ENCODE results near the gene TRIP6.

TRIP6 gene, protein sequence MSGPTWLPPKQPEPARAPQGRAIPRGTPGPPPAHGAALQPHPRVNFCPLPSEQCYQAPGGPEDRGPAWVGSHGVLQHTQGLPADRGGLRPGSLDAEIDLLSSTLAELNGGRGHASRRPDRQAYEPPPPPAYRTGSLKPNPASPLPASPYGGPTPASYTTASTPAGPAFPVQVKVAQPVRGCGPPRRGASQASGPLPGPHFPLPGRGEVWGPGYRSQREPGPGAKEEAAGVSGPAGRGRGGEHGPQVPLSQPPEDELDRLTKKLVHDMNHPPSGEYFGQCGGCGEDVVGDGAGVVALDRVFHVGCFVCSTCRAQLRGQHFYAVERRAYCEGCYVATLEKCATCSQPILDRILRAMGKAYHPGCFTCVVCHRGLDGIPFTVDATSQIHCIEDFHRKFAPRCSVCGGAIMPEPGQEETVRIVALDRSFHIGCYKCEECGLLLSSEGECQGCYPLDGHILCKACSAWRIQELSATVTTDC

GRCh38 chr7:100867040-100867775, at the start of gene TRIP6:
TSS of gene TRIP6 (plus strand) at chr7:100867387. CDS start at chr7:100867498, 111 bp downstream.
- DNase-seq = no peak

DNA sequence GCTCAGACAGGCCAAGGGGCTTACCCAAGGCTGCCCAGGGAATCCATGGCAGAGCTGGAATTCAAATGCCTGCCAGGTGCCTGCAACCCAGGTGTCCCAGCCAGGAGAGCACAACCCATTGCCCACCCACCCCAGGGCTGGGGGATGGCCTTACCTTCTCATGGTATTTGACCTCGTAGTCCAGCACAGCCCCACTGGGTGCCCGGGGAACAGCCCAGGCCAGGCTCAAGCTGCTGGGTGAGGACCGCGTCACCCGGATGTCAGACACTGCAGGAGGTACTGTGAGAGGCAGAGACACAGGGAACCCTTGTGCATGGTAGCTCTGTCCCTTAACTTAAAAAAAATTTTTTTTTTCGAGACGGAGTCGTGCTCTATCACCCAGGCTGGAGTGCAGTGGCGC, 48.8 kb upstream of the TRIP6 start:
- no peak for DNase-seq

DNA sequence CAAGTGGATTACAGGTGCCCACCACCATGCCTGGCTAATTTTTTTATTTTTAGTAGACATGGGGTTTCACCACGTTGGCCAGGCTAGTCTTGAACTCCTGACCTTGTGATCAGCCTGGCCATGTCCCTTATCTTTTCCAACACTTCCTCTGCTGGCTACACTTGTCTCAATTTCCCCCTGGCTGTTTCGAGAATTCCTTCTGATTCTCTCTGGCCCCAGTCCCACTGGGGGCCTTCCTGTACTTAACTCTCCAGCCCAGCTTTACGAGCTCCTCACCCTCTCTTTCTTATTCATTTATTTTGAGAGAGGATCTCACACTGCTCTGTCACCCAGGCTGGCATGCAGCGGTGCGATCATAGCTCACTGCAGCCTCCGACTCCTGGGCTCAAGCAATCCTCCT, 48.4 kb upstream of the TRIP6 start:
- no peak for DNase-seq

DNA sequence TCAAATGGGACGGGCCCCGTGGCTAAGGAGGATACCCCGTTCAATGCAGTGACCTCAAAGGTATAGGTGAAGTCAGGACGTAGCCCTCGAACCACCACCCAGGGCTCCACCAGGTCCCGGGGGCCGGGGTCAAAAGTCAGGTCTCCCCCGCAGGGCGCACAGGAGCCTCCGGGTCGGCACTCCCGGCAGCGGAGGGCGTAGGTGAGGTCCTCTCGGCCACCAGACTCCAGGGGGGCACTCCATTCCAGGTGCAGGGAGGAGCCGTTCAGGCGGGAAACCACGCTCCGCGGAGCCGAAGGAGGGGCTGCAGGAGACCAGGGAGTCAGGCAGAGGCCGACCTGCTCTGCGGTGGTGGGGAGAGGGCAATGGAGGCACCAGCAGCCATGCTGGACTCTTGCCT, 47.6 kb upstream of the TRIP6 start:
- no peak for DNase-seq

DNA sequence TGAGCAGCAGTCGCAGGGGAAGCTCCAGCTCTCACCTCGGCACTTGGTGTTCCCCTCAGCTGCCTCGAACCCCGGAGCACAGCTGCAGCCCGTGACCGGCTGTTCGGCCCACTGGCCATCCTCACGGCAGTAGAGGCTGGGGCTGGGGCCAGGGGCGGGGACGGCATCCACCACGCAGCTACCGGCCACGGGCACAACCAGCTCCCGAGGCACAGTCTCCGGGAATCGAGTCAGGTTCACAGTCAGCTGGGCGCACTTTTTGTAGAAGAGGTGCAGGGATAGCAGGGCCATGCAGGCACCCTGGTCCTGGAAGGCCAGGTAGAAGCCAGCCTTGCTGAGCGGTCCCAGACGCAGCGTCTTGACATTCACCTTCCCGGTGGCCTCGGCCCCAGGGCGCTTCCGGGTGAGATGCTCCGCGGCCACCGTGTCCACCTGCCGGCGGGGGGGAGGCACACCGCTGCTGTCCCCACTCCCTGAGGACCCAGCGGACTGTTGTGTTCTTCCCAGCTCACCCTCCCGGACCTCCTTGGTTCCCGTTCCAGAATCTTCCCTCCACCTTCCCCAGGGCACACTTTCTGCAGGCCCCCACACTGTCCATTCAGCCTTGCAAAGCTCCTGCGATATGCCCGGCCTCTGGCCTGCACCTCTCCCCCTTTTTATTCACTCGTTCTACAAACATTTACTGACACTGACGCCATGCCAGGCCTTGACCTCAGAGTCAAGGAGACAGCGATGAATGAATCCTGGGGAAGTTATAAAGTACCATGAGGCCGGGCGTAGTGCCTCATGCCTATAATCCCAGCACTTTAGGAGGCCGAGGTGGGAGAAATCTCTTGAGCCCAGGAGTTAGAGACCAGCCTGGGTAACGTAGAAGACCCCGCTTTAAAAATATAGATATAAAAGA, 44.7 kb upstream of the TRIP6 start:
- DNase-seq = no peak

DNA sequence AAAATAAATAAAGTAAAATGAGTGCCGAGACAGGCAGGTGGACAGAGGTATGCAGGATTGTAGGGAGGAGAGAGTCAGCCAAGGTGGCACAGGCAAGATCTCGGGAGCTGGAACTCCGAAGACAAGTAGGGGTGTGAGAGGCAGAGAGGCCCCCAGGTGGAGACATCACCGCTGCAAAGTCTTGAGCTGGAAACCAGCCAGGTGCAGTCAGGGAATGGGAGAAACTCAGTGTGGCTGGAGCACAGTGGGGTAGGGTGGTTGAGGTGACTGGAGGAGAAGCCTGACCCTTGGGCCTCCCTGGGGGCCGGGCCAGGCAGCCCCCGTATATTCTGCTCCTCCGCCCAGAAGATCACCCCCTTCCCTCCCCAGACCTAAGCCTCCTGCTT, 44.1 kb upstream of the TRIP6 start:
- no peak for DNase-seq

DNA sequence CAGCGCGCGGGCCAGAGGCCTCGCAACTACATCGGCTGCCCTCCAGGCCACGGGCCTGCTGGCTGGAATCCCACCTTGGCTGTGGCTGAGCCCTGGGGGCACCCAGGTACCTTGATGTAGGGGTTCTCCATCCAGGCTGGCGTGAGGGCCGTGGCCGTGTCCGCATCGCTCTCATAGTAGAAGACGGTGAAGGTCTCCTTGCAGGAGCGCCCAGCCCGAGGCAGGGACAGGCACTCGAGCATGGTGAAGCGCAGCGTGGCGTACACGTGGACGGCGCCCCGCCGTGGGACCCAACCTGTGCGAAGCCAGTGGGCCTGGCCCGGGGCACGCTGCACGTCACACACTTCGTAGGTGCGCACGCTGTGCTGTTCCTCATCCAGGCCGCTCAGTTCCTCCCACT, 43.7 kb upstream of the TRIP6 start:
- DNase-seq = no peak

DNA sequence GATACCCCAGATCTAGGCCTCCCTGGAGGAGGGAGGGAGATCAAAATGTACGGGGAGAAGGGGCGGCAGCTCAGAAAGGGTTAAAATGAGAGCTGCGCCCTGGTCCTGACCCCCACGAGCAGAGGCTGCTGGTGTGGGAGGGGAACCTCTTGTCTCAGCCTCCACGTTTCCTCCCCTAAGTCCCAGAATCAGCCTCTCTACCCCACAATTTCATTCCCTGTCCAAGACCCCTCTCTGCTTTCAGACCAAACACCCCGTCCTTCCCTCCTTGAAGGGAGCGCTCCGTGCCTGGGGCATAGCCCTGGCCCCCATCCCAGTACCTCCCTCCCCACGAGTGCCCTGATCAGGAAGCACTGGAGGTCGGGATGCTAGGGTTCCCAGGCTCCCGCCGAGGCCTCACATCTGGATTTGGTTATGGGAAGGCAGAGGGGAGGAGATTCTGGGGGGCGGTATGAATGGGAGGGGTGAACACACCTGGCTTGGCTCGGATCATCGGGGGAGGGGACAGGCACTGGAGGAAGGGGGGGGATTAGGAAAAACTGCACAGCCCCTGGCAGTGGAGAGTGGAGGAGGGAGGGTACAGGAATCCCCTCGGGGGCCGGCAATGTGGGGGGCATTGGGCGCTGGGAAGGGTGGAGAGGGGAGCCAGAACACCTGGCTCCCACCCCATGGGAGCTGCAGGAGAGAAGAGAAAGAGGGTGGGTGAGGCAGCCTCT, 42.5 kb upstream of the TRIP6 start:
- no peak for DNase-seq

GRCh38 chr7:100825215-100825671, 41.9 kb upstream of the TRIP6 start:
- DNase-seq = no peak

DNA sequence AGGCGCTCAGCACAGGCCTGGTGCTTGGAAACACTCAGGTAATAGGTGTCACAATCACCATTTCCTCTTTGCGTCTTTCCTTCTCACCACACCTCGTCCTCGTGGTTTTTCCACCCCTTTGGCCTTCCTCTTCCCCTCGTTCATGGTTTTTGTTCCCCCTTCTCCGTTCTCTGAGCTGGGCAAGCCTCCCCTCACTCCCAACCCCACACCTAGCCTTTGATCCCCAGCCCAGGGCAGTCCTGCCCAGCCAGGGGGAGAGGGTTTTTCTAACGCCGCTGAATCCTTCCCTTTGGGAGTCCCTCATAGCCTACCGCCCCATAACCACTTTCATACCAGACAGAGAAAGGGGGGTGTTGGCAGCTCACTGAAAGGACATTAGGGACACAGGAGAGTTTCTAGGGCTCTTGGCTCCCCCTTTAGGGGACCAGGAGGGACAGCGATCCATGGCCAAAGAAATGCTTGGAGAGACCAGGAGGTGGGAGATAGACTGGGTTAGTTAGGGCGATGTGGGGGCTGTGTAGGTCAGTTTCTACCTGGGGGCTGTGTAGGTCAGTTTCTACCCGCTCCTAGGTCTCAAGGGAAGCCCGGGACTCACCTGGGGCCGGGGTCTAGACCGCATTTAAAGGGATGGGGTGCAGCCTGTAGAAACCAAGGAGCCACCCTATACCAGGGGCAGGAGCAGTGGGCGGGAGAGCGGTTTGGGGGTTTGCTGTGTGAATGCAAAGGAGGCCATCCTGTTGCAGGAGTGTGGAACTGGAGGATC, 41.3 kb upstream of the TRIP6 start:
- peak in 1 of 2 experiments; percentile 29 for DNase-seq

GRCh38 chr7:100826514-100827329, 40.5 kb upstream of the TRIP6 start:
- no peak for DNase-seq

DNA sequence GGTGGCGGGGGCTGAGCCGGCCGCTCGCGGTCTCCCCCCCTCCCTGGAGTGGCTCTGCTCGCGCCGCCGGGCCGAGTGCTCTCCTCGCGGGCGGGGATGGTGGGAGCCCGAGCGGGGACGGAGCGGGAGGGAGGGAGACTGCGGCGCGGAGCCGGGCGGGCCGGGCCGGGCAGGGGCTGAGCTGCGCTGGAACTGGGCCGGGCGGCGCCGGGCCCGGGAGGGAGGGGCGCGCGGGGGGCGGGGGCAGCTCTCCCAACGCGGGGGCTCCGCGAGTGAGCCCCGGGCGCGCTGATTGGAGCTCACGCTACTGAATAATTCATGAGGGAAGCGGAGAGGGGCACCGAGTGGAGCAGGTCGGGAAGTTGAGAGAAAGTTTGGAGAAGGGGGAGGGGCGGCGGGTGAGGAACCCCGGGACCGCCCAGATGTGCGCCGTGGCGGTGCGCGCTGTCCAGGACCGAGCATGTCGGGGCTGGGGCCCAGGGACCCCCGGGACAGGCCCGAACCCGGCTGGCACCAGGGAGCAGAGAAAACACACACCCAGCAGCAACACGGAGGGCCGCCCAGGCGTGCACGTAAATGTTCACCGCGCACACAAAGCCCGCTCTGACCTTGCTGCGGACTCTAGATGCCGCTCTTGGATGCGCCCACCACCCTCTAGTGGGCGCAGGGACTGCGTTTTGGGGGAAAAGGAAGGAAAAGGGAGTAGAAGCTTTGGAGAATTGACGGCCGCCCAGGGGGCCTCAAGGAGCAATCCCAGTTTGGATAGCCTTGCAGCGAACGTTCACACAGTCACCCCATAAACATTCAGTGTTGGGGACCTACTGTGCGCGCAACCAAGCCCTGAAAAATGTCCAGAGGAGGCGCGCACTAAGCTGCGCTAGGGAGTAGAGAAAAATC, 39.6 kb upstream of the TRIP6 start, which contains the start of gene EPHB4:
TSS of gene EPHB4 (minus strand) at position 194 of the 897 bp plus-strand sequence. CDS start 493 bp downstream, outside the sequence.
- DNase-seq = peak; percentile 33 to 69

- no peak for DNase-seq
Observed at GRCh38 chr7:100829150-100829716, 38.0 kb upstream of the TRIP6 start.

- no peak for DNase-seq
Observed at GRCh38 chr7:100830396-100830795, 36.8 kb upstream of the TRIP6 start.

- DNase-seq = no peak
Observed at GRCh38 chr7:100832281-100832633, 34.9 kb upstream of the TRIP6 start.

DNA sequence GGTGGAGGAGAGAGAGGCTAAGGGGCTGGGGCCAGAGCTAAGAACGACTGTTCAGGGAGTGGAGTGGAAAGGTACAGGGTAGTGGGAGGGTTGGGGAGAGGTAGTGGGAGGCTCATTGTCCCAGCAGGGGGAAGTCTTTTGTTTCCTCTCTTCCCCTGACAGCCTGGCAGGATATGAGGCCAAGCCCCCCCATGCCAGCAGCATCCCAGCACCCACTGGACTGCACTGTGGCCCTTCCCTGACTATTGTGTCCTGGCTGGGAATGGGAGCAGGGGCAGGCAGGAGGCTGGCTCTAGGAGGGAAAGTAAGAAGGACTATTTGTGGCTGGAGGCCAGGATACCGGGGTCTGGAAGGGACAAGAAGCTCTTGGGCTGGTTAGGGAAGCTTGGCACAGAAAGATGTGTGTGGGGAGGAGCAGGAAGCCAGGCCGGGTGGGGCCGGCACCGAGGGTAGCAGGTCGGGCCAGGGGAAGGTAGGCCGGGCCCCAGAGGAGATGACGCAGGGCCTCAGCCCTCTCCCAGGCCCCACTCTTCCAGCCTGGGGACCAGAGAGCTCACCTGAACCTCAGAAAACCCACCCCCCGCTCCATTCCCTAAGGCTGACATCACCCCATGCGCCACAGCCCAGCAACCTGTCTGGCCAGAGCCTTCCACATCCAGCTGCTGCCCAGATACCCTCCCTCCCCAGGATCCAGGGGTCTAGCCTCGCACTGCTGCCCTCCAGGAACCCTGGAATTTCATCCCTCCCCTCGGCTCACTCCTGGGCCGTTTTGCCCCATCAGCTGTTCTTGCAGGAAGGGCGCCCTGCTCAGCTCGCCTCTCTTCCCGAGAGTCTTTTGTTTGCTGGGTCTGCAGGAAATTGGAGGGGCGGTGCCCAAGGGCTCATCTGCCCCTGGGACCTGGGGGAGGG, 31.0 kb upstream of the TRIP6 start:
- DNase-seq = no peak

DNA sequence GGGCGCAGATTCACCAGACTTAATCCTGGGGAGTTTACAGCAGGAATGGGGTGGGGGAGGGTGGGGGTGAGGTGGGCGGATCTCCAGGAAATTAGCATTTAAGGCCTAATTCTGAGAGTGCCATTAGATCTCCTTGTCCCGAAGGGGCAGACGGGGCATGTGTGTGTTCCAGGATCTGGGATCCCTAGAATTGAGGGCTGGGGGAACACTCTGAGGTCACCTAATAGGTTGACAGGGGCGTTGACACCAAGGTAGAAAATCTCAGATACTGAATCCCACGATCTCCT, 30.4 kb upstream of the TRIP6 start:
- no peak for DNase-seq

All from NCI-H524 (cell line).